NCI-H748 treated with DMSO at 0.1 percent for 48 hours (cell line): ENCODE data around the gene JAKMIP2.
A peak's percentile ranks its signal among the peaks of the same experiment; 100 is the strongest.
"Not testable (repeated sequence)": the region's sequence is repeated elsewhere in the genome, so short reads cannot be mapped to it uniquely, and the experiment has no call there.

Experiments used
- DNase-seq: peaks from one replicate; lab custom pipeline; 2025; lab: John Stamatoyannopoulos, UW

The JAKMIP2 gene

DNA sequence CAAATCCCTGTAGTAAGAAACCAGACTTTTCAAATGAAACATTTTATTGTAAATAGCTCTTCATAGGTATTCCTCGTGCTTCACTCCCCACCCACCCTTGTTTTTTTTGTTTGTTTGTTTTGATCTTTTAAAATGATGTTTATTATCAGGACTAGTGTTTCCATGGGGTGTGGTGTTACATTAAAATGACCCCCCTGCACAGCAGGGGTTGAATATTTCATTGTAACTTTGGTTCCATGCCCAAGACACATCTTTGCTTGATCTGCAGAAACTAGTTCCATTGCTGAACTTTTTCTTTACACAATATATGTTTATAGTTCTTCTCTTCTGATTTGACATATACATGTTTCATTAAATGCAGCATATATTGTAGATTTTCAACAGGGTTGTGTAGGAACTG, 191.4 kb downstream of the JAKMIP2 start:
- no peak for DNase-seq

GRCh38 chr5:147590096-147590495, 192.4 kb downstream of the JAKMIP2 start:
- no peak for DNase-seq

DNA sequence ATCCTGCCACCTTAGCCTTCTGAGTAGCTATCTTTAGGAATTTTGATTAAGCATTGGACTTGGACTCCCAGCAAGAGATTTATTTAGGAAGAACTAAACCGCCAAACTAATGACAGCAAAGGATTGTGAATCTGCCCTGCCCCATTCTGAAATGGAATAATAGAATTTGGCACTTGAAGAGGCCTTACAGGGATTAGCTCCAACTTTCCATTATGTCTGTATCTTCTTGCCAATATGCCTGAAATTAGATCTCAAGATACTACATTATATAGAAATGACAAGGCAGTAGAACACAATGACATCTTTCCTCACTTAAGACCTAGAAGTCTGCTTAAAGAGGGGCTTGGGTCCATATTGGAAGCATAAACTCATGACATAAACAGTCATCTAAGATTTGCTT, 195.7 kb downstream of the JAKMIP2 start:
- no peak for DNase-seq

DNA sequence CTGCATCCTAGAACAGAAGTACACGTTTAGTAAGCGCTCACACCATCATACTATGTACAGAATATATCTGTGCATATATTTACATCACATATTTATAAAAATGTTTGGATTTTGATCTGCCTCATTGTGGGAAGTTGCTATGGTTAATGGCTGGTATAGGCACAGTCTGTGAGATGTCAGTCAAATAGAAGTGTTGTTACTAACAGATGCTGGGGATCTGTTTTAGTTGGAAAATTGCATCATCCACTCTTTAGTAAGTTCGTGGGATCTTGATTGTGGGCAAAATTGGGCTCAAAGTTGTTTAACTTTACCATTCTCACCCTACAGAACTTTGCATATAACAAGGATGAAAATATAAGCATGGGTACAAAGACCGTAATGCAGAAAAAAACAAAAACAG, 196.3 kb downstream of the JAKMIP2 start:
- DNase-seq = no peak

DNA sequence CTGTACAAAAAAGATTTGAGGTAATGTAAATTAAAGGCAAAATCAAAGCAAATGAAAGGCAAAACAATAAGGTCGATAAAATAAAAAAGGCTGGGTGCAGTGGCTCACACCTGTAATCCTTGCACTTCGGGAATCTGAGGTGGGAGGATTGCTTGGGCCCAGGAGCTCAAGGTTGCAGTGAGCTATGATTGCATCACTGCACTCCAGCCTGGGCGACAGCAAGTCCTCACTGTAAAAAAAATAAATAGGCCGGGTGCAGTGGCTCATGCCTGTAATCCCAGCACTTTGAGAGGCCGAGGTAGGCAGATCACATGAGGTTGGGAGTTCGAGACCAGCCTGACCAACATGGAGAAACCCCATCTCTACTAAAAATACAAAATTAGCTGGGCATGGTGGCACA, 200.3 kb downstream of the JAKMIP2 start:
- DNase-seq = not testable (repeated sequence)

GRCh38 chr5:147580418-147580817, 202.1 kb downstream of the JAKMIP2 start:
- DNase-seq = not testable (repeated sequence)

DNA sequence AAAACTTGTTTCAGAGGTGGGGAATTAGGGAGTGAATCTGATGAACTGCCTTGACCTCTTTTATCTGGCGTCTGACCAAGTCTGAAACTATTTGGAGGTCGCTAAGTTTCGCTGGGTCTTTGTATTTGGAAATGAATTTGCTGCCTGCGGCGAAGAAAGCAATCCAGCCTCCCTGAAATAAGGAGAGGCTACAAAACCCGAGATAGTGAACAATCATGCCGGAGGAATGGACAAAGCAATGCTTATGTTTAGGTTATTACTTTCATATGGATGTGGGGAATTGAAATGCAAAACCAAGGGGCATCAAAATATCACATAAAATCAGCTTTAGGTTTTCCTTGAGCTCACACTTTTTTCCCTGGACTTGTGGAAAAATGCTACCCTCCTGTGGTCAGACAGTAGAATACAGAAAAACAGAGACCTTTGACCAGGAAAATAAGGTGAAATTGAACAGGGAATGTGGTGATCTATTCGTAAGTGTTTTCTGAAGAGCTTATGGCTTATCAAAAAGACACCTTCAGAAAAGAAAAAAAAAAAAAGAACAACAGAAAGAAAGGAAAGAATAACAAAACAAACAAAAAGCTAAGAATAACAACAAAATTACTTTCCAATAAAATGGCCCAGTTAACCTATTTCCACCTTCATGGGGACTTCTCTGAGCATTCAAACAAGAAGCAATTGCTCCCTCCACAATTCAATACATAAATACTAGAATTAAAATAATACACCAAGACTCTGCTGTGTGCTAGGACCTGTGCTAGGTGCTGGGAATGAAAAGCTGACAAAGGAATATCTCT, 204.1 kb downstream of the JAKMIP2 start:
- peak; percentile 63 for DNase-seq

- no peak for DNase-seq
These were observed 205.6 kb downstream of the JAKMIP2 start for GRCh38 chr5:147576646-147577535.

DNA sequence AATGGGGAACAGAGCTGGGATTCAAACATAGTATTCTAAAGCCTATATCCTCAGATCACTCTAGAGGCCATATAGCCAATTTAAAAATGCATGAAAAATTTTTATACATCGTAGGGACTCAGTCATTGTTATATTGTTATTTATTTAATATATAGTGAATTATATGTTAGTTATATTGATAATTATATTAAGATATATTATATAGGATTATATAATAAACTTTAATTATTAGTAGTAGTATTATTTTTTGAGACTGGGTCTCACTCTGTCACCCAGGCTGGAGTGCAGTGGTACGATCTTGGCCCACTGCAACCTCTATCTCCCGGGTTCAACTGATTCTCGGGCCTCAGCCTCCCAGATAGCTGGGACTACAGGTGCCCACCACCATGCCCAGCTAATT, 206.9 kb downstream of the JAKMIP2 start:
- no peak for DNase-seq

DNA sequence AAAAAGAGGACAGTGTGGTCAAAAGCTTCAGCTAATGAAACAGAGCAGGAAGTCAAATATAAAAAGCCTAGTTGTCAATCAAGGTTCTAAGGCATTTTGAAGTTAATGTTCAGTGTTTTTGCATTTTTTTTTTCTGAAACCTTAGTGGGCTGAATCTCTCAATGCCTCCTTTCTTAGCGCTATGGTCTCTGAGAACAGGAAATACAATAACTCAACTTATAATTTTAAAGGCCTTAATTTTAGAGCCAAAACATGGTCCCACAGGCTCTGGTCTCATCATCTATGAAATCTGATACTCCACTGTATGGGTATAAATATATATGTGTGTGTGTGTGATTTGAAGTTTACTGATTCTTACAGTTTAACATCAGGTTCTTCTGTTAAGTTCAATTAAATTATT, 209.3 kb downstream of the JAKMIP2 start:
- DNase-seq = no peak

GRCh38 chr5:147568710-147569406, 213.7 kb downstream of the JAKMIP2 start:
- no peak for DNase-seq

- peak; percentile 18 for DNase-seq
These were observed 214.5 kb downstream of the JAKMIP2 start for GRCh38 chr5:147567917-147568598.

- no peak for DNase-seq
These were observed 217.0 kb downstream of the JAKMIP2 start for GRCh38 chr5:147565524-147565923.

- no peak for DNase-seq
These were observed 218.4 kb downstream of the JAKMIP2 start for GRCh38 chr5:147564124-147564486.

GRCh38 chr5:147563466-147564123, 218.9 kb downstream of the JAKMIP2 start:
- no peak for DNase-seq

GRCh38 chr5:147561435-147561834, 221.1 kb downstream of the JAKMIP2 start:
- no peak for DNase-seq

DNA sequence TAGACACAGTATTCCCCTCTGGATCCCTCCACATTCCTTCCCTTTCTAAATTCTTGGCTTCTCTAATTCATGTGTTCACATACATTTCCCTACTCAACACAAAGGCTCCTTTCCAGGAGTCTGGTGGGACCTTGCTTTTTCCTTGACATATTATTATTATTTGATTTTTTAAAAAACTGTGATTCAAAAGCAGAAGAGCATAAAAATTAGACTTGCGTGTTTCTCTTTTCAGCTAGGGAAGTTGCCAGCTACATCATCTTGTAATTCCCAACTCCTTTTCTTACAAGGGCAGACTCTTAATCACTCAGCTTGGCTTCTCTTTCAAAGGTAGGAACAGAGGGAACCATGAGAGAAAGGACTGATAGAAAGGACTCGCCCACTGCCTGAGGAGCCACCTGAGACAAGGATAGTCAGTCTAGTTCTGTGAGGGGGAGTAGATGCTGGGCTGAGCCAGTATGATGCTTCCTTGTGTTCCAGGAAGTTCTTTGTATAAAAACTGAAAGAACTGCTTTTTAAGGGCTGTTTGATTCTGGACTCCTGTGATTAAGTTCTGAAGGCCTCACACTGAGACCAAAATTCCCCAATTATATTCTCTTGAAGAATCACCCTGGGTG, 221.7 kb downstream of the JAKMIP2 start:
- DNase-seq = no peak

DNA sequence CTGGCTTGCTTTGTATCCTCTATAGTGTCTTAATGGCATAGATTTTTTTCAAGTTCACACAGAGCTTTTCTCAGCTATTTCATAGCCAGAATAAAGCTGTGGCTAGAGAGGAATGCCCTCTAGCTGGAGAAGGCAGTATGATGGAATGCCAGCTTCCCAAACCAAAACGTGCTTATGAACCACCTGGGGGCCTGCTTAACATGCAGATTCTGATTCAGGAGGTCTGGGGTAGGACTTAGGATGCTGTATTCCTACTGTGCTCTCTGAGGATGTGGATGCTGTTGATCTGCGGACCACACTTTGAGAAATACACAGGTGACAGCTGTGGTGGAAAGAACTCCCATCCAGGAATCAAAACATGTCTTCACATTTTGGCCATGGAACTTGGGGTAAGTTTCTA, 222.8 kb downstream of the JAKMIP2 start:
- no peak for DNase-seq

- peak; percentile 66 for DNase-seq
These were observed 223.7 kb downstream of the JAKMIP2 start for GRCh38 chr5:147558826-147559225.

DNA sequence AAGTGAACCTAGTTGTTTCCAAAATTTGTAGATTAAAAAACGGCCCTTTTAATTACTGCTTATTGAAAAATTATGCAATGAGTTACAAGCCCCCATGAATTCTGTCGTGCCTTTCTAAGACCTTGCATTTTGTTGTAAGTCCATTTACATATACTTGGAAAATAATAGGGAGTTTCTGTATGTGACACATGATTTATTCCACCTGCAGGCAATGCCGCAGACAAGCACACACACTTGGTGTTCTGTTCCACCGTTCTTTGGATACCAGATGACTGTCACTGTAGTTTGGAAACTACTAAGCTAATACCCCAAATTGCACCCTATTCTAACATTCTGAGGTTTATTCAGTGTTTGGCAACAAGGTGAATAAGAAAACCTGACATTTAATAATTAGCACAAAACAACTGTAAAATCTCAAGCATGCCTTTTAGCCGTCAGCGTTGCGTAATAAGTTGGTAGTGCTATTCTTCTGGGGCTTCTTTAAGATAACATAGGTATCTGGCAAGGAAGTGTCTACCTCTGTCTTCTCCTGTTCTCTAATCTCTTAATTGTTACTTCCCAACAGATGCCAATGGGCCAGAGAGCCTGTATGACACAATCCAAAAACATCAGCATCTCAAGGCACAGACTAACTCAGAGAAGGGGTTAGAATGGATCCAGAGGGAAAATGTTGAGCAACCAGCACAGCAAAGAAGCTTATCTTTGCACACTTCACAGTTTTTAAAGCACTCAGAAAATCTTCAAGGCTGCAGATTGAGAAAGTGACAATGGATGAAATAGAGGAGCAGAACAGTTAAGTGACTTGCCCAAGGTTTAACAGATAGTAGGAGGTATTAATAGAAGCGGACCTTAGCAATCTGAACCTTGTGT, 224.4 kb downstream of the JAKMIP2 start:
- no peak for DNase-seq
